Subcutaneous adipose tissue (tissue), 4 donors: ENCODE results near the gene NDUFAF3. TPM values are rescaled to one million over a fixed set of nuclear protein-coding genes. Genes with fewer than 3 reads are reported as not detected.

ENCODE experiments used
- total RNA-seq, 4 donors: library from RNA; depleted of rRNA; stranded (reverse); fragments of >200 nt; gene quantifications; one replicate each; pipeline ENCODE4 v1.1.0, GENCODE V29; 2016
- TF ChIP-seq, protein P1 (sequence below): fragments of 450-650 bp; IDR thresholded peaks from one replicate; pipeline ENCODE4 v1.5.1; 2016; ENCODE audit warnings: low read depth, mild to moderate bottlenecking, control low read depth, antibody characterized with exemption, moderate library complexity

The NDUFAF3 gene
- total RNA-seq, 4 donors from 2014 or later = 95.4 to 179 (median 127) TPM

DNA sequence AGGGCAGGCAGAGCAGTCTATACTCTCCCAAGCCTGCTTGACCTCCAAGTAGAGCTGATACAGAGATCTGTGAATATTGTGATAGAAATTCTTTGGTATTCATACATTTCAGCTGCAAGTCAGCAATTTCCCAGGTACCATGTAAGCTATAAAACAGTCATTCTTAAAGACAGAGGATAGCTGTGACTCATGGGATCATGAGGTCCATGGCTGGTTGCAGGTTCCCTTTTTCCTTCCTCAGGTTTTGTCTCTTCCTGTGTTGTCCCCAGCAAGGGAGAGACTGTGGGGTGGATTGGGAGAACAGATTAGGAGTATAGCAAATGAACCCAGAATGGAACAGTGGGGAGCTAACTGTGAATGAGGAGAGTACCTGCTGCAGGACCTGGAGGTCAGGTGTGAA, 37.3 kb upstream of the NDUFAF3 start:
- TF ChIP-seq, protein P1, sequence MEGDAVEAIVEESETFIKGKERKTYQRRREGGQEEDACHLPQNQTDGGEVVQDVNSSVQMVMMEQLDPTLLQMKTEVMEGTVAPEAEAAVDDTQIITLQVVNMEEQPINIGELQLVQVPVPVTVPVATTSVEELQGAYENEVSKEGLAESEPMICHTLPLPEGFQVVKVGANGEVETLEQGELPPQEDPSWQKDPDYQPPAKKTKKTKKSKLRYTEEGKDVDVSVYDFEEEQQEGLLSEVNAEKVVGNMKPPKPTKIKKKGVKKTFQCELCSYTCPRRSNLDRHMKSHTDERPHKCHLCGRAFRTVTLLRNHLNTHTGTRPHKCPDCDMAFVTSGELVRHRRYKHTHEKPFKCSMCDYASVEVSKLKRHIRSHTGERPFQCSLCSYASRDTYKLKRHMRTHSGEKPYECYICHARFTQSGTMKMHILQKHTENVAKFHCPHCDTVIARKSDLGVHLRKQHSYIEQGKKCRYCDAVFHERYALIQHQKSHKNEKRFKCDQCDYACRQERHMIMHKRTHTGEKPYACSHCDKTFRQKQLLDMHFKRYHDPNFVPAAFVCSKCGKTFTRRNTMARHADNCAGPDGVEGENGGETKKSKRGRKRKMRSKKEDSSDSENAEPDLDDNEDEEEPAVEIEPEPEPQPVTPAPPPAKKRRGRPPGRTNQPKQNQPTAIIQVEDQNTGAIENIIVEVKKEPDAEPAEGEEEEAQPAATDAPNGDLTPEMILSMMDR = no peak

DNA sequence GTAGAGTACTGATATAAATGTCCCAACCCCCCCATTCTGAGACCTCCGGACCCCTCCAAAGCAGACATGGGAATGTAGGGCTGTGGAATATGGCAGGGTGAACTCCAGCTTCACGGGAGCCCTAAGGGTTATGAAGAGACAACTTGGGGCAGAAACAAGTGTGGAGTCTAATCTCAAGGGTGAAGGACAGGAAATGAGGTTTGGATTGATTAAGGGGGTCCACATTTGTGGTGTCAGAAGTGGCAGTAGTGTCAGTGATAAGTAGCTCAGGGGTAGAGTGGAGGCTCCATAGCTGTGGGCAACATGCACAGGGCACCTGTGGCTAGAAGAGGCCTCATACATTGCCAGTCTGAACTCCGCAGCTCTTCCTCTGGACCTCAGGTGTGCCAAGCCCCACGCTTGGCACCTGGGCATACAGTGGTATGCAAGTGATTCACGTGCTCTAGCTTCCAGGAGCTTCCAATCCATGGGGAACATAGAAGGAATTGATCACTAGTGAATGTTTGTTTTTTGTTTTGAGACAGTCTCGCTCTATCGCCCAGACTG, 36.0 kb upstream of the NDUFAF3 start:
- TF ChIP-seq, protein P1 = no peak

DNA sequence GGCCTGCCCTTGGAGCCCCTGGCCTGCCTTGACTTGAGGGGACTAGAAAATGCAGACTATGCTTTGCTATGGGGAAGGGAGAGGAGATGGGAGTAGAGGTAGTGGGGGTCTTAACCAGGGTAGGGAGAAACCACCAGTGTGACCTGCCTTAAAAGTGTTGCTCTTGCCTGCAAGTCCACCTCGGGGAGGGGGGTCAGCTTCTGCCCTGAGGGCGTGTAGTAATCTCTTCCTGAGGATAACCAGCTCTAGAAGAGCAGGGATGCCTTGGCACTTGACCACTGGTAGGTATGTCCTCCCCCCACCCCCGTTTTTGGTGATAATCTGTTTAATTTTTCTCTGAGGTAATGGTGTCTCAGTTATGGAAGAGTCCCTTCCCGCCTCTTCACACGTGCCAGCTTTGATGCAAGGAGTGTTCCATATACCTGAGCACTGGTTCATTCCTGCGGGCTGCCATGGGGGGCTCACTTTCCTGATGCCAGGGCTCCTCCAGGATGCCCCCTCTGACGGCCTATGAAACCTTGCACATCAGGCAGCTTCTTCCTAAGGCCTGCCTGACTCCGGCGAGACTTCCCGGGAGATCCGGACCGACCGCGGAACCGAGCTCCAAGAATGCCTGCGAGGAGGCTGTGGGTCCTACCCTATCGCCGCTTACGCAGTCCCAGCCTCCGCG, 32.7 kb upstream of the NDUFAF3 start:
- TF ChIP-seq, protein P1 = no peak

DNA sequence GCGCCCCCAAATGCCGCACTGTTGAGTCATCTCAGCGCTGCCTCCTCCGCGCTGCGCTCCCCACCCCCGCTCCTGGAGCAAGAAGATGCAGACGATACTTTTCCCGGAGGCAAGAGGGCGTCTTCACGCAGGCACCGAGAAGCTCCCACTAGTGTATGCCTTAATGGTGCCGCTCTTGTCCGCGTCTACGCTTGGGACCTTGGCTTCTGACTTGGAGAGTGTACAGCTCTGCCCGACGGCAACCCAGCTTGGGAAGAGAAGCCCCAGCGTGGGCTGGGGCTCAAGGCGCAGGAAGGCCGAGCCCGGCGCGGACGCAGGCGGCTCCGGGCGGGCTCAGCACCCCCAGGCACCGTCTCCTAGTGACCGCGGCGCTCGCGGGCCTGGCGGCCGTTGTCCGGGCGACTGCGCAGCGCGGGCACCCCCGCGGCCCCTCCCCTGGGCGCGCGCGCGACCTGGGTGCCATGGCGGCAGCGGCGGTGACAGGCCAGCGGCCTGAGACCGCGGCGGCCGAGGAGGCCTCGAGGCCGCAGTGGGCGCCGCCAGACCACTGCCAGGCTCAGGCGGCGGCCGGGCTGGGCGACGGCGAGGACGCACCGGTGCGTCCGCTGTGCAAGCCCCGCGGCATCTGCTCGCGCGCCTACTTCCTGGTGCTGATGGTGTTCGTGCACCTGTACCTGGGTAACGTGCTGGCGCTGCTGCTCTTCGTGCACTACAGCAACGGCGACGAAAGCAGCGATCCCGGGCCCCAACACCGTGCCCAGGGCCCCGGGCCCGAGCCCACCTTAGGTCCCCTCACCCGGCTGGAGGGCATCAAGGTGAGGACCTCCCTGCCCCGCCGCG, 31.9 kb upstream of the NDUFAF3 start, which contains the start of gene P4HTM:
TSS of gene P4HTM (plus strand) at position 446 of the 840 bp plus-strand sequence. CDS start at position 462, 16 bp downstream.
- TF ChIP-seq, protein P1 = no peak

DNA sequence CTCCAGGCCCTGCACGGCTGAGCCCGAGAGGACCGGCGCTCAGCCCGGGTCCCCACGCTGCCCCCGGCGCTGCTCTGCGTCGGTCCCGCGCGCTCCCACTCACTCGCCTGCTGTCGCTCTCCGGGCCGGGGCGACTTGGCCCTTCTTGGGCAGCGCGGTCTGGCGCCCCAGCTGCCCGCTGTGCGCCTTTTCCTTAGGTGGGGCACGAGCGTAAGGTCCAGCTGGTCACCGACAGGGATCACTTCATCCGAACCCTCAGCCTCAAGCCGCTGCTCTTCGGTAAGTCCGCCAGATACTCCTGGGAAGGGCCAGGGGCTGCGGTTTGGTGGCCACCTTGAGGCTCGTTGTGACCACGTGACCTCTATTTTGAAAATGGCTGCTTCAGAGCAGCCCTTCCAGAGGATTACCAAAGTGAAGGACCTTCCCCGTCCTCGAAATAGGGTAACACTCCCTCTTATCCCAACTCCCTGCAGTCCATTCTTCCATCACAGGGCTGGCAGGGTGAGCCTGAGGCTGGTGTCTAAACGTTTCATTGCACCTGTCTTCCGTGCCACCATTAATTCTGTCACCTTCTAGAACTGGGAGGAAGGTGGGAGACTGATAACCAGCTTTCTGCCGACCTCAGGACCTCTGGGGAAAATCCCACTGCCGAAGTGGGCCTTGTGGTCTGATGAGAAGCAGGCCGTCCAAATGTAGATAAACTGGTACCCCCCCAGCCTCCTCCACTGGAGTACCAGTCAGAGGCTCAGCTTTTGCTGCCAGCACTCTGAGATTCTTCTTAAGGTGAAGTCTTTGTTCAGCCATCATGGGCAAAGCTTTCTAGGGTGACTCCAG, 31.1 kb upstream of the NDUFAF3 start:
- TF ChIP-seq, protein P1 = no peak

DNA sequence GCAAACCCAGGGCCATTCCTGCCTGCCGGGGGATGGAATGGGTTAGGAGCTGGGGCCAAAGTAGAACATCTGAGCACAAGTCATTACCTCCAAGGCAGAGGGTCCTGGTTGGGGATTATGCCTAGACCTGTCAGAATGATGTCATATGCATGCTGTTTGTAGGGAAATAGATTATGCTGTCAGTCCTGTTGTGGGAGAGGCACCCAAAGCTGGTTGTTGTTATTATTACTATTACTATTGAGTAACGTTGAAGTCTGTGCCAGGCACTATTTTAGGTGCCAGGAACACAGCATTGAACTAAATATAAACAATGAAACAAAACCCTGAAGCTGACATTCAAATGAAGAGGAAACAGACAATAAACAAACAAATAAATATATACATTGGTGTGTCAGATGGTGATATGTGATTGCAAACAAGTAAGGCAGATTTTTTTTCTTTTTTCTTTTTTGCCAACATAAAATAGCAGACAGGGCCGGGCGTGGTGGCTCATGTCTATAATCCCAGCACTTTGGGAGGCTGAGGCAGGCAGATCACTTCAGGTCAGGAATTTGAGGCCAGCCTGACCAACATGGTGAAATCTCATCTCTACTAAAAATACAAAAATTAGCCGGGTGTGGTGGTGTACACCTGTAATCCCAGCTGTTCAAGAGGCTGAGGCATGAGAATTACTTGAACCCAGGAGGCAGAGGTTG, 29.9 kb upstream of the NDUFAF3 start:
- TF ChIP-seq, protein P1 = no peak
